GM18499 (cell line): Measurements from ENCODE around the gene IL1RN.
A peak's percentile ranks its signal among the peaks of the same experiment; 100 is the strongest.

Experiments
- ATAC-seq: cut with Tn5 transposase; IDR thresholded peaks from one replicate; pipeline ENCODE4 v1.9.1; 2021; ENCODE audit warnings: moderate number of reproducible peaks; ENCODE audit not compliant: insufficient read depth, unreplicated experiment

IL1RN gene

DNA sequence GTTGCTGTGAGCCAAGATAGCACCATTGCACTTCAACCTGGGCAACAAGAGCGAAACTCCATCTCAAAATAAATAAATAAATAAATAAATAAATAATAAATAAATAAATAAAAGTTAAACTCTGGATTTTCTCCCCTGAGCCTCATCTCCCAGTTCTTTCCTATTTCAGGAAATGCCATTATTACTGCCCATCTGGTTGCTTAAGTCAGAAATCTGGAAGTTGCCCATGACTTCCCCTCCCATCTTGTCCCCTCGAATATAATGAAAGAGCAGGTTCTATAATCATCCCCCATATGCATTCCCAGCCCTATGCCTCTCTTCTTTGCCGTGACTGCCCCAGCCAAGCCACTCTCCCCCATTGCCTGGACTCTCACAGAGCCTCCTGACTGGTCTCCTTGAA, 42.2 kb downstream of the IL1RN start:
- ATAC-seq: no peak

DNA sequence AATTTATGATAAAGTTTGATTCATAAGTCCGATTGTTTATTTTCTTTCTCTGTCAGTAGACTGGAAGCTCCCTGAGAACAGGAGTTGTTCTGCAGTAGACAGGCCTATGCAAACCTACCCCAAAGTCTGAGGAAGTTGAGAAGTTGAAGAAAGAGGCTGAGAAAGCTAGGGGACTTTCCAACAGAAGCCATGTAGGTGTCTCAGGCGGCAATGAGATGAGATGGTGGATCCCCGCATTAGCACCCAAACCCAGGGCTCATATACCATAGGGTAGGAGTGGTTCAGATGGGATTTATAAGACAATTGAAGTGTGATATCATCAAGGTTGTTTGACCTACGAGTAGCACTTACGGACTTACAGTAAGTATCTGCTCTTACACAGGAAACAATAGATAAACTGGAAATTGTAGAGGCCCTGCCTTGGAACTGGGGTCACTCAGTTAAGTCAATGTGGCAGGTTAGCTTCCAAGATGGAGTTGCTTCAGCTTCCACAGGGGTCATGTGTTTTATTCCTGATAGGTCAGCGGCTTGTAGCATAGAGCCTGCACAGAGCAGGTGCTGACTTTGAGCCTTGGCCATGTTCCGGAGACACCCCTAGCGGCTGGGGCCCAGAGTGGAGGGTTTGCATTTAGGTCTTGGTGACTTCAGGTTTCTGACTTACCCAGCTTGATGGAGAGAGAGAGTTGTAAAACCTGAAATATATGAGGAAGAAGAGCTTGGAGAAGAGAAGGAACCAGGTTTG, 44.1 kb downstream of the IL1RN start:
- no peak for ATAC-seq

DNA sequence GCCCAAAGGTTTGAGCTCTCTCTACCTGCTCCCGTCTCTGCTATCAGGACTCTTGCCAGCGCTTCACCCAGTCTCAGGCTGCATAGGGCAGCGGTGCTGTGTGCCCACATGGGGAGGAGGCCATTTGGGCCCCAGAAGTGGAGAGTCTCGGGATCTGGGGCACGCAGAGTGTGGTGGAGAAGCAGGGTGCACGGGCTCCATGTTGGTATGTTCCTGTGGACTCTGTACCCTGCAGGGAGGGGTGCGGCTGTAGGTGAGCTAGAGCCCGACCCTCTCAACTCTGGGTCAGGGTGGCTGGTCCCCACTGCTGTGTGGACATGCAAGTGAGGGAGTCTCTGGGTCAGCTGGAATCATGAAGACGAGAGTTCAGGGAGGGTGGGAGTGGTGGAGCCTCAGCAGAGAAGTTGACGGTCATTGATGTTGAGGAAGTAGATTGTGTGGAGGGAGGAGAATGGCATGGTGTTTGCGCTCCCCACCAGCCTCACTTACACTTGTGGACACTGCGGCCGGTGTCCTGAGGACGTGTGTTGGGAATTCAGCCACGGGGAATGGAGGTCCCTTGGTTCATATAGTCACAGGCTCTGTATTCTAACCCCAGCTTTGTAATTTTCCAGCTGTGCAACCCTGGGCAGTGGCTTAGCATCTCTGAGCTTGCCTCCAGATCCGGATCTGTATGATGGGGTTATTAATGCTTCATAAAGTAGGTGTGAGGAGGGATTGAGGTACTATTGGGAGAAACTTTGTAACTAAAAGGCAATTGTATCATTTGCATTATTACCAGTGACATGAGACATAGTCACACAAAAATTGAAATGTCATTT, 45.5 kb downstream of the IL1RN start:
- ATAC-seq: no peak

DNA sequence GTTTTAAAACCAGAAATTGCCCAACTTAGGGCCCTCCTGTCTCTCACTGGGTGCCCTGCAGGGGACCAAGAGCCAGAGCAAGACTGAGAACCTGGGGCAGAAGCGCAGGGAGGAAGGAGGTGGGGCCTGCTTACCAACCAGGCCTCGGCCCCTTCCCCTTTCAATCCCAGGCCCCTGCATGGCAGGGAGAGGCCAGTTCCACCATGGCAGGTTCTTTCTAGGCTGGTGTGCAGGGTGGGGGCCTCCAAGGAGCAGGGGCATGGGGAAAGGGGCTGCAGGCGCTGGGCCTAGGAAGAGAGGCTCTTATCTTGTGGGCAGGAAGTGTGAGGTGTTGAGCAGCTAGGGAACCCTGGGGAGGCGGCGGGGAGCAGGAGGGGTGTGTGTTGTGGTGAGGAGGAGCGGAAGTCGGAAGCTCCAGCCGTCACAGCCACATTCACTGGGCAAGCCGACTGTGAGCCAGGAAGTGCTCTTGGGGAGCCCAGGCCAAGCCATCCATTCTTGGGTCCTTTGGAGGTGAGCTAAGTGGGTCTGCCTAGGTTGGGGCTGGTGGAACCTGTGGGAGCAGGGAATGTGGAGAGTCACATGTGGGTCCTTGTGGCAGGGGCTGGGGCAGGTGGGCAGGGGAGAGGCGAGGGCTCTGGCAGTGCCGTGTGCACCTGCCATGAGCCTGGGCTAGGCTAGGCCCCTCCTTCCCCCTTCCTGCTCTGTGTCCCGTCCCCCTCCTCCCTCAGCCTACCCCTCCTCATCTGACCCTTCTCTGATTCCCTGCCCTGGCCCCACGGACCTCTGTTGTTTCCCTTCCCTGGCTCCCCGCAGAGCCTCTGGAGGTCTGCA, 46.4 kb downstream of the IL1RN start, which contains the start of gene PSD4:
TSS of gene PSD4 (plus strand) at position 430 of the 834 bp plus-strand sequence. CDS start 8,486 bp downstream, outside the sequence.
- peak; percentile 76 for ATAC-seq

DNA sequence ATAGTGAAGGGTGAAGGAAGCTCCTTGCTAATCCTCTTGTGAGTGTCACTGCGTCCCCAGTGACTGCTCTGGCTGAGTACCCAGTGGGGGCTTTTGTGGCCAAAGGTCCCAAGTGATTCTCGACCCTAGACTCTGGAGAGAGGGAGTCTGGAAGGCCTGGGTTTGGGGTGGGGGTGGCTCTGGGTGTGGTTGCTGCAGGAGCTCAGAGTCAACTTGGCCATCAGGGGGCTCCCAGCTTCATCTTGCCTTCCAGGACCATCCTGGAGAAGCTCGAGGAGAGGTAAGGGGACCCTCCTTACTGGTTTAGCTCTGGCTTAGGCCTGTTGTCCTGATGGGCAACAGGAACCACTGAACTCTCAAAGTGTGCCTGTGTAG, 47.0 kb downstream of the IL1RN start:
- no peak for ATAC-seq

DNA sequence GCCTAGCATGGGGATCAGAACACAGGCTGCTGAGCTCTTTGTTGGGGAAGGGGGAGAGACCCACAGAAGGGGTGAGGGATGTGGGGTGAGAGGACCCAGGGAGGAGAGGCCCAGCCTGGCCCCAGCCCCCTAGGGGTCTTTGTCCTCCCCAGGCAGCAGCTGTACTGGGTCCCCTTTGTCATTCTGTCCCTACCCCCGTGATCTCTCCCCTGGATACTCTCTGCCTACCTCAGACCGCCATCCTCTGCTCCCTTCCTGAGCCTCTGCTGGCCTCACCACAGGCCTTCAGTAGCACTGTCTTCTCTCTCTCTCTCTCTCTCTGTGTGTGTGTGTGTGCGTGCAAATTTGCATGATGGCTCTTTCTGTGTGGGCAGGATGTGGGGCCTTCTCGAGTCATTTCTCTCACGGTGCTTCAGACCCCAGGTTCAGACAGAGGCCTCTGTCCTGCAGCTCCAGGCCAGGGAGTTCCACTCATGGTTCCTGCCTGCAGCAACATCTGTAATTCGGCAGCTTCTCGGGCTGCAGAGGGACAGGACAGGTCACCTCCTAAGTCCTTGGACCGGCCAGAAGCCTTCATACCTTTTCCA, 47.7 kb downstream of the IL1RN start:
- ATAC-seq: peak; percentile 38

DNA sequence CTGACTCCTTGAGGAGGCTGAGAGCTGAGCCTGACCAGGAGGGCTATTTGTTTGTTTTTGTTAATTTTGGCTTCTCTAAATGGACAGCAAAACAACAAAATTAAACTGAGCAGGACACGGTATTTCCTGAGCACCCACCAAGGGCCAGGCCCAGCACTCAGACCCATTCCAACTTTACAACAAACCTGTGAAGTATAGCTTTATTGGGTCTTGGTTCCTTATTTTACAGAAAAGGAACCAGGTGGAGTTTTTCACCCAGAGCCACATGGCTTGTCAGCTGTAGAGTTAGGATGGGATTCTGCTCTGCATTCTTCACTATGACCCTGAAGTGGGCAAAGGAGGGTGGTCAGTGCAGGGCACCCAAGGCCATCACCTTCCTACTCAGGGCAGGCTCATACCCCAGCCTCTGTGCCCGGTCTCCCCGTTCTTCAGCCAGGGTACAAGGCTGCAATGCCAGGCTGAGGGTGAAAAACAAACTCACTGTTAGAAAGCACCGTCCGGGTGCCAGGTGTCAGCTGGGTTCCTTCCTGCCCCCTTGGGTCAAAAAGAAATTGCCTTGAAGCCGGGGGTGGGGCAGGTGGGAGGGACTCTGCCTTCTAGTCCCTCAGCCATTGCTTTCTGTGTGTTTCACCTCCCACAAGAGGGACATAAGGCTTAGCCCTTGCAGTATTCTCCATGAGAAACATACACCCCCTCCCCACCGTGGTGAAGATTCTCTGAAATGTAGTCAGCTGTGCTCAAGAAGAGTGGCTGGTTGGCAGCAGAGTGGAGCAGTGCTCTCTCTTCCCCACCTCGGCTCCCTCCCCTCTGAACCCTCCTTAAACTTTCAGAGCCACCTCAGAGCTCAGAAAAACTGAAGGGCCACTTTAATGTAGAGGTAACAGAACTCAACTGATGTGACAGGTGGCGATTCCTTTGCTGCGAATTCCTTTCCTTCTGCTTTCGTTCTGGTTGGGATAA, 48.6 kb downstream of the IL1RN start:
- no peak for ATAC-seq

DNA sequence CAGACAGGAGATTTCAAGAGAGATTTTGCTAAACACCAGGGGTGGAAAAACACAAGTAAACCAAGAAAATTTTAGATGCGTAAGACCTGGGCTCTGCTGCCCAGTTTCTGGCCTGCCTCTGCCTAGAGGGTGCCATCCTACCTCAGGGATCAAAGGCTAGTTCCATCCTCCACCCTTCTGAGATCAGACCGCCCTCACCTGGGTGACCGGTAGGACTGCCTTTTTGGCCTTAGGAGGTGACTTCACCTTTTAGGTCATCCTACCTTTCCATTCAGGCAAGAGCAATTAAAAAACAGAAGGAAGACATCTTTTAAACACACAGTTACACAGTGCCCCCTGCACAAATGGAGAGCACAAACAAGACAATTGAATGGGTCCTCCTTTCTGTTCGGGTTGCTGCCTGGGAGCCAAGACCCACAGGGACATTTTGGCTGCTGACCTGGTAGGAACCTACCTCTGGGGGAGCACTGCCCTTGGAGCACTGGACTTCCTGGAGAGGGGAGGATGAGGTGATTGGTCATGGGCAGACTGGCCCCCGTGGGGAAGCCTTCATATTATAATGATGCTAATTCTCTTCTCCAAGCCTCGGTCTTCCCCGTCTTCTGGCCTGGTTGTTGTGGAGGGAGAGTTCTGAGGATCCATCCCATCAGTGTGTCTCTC, 49.4 kb downstream of the IL1RN start:
- no peak for ATAC-seq

DNA sequence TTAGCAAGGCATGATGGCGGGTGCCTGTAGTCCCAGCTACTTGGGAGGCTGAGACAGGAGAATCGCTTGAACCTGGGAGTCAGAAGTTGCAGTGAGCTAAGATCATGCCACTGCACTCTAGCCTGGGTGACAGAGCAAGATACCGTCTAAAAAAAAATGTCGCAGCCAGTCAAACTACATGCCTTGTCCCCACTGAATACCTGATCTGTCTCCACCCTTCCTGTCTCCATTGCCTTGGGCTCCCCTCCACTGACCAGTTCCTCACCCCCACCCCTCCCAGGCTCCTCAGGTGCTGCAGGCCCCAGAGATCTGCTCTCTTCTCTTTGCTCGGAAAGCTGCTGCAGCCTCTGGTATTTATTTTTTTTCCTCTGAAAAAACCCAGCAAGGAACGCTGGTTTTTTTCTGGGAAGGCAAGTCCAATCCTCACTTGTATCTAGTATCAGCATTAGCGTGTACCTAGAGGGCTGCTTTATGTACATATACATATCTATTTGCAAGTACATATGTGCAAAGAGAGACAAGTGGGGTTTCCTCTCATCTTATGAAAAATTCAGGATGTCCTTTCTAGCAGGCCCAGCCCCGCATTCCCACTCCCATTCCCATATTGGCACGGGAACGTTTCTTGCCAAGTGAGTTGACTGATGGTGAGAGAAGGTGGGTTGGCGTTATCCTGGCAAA, 50.8 kb downstream of the IL1RN start:
- ATAC-seq: no peak

DNA sequence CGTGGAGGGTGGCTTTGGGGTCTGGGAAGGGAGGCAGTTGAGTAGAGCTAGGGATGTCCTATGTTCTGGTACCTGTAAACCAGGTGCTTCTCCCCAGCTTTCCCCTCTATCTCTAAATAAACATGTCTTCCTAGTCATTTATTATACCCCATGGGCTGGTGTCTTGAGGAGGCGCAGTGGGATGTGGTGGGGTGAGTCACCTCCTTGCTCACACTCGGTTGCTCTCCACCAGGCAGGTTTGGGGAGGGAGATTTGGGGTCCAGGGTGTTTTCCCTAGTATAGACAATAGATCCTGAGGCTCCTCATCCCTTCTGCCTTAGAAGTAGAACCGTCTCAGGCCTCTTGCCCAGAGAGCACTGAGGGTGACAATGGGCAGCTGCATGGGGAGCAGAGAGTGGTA, 51.5 kb downstream of the IL1RN start:
- ATAC-seq: no peak

DNA sequence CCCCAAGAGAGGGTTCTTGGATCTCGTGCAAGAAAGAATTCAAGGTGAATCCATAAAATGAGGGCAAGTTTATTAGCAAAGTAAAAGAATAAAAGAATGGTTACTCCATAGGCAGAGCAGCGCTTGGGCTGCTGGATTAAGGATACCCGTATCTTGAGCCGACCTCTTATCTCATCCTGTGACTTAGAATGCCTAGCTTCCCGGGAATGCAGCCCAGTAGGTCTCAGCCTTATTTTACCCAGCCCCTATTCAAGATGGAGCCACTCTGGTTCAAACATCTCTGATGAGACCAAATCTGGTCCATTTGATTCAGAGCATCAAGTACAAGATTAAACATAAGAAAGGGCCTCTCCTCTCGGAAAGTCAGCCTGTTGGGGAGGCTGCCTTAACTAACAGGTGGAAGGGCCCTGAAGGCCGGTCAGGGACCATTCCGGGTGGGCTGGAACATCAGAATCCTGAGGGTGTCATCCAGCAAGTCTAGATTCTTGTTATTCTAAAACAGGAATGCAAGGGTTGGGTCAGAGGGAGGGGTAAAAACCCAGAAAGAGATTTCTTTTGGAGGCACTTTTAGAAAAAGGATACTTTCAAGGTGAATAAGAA, 52.1 kb downstream of the IL1RN start:
- ATAC-seq: no peak

DNA sequence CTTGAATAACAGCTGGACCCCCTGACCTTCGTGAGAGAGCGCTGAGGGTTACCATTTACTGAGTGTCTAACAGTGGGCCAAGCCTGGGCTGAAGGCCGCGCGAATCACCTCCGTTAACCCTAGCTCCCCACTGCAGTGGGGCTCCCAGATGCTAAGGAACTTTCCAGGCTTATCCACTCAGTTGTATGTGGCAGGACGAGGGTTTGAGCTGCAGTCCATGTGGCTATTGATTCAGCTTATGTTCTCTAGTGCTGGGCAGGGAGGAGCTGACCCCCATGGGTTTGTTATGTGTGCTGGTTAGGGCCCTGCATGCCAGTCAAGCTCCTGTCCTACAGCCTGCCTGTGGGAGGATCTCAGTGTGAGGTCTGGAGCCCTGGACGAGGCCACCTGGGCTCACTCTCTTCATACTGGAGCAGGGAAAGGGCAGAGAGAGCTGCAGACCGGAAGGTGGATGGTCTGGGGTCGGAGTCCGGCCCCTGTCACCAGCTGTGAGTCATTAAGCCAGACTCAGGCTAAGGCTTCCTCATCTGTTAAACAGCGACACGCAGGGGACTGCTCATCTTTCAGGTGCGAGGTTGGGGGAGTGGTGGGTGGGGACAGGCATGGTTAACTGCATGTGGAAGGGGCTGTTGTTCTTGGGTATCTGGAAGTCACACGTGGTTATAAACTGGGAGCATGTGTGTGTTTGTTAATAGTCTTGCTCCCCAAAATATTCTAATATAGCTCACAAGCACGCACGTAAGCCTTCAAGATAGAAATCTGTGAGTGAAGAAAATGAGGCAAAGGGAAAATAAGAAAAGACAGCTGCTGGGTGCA, 52.9 kb downstream of the IL1RN start:
- no peak for ATAC-seq

DNA sequence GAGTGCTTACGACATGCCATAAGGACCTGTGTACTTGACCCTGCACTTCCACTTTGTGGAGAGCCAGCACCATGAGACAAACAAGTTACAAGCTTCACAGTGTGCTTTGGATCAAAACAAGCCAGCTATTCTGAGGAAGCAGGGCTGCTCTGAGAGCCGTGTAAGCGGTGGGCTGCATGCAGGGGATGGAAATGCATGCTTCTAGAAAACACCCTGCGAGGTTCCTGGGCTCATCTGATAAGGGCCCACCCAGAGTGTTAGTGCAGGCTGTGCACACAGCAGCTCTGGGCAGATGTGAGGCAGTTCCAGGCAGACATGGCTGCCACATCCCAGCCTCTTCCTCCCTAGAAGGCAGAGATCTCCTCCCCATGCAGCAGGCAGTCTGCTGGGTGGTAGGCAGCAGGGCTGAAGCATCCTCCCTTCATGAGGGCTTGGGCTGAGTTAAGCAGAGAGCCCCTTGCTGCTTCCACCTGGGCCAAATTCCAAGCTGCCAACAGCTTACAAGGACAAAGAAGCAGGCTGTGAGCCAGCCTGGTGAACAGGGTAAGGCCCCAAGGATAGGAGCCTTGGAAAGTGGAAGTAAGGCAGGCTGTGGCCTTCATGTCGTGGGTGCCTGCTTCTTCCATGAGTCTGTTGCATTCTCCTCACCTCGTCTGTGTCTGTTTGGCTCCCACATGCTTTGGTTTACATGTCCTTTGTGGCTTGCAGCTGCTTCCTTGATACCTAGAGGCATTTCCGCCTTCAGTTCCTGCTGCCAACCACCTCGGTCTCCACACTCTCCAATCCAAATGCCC, 54.1 kb downstream of the IL1RN start:
- no peak for ATAC-seq

DNA sequence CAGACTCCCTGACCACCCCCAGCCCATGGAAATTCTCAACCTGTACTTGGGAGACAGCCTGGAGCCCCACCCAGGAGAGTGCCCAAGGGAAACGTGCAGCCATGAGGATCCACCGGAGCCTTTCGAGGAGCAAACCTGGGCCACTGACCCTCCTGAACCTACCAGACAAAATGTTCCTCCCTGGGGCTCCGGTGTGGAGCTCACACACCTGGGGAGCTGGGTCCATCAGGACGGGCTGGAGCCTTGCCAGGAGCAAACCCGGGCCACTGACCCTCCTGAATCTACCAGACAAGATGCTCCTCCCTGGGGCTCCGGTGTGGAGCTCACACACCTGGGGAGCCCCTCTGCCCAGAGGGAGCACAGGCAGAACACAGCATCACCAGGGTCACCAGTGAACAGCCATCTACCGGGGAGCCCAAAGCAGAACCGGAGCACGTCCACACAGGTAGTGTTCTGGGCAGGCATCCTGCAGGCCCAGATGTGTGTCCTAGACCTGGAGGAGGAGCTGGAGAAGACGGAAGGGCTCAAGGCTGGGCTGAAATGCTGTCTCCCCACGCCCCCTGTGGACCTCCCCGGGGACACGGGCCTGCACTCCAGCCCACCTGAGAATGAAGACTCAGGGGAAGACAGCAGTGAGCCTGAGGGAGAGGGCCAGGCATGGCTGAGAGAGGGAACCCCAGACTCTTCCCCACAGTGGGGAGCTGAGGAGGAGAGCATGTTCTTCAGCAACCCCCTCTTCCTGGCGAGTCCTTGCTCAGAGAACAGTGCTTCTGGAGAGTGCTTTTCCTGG, 55.3 kb downstream of the IL1RN start:
- no peak for ATAC-seq

DNA sequence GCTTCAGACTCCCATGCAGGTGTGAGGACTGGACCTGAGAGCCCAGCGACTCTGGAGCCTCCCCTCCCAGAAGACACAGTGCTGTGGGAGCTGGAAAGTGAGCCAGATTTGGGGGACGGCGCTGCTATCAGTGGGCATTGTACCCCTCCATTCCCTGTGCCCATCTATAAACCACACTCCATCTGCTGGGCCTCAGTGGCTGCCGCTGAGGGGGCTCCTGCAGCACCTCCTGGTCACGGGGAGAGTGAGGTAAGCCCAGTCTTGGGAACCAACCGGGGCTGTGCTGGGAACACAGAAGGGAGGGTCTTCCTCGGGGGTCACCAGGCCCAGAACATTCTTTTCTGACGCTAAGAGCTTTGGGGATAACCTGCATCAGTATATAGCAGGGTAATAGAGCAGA, 55.9 kb downstream of the IL1RN start:
- no peak for ATAC-seq
